Inflammatory macrophage treated with lipopolysaccharide for 4 hours (primary cell): Measurements from ENCODE around the gene NFKBIE.

Experiments used
- DNase-seq: peaks from one replicate; pipeline ENCODE4 v3.0.0-alpha.2; 2020

NFKBIE gene

GRCh38 chr6:44272529-44272928 lies 7.2 kb upstream of the NFKBIE start:
- no peak for DNase-seq

- no peak for DNase-seq
These were observed 6.6 kb upstream of the NFKBIE start for GRCh38 chr6:44271914-44272313.

GRCh38 chr6:44271406-44271723 lies 6.0 kb upstream of the NFKBIE start:
- no peak for DNase-seq

GRCh38 chr6:44270526-44271405 lies 5.4 kb upstream of the NFKBIE start:
- no peak for DNase-seq

GRCh38 chr6:44269921-44270525 lies 4.7 kb upstream of the NFKBIE start, which contains the start of gene TMEM151B:
TSS of gene TMEM151B (plus strand) at chr6:44270450. CDS start at chr6:44270743, 293 bp downstream.
- DNase-seq, result no peak

- peak; percentile 60 for DNase-seq
These were observed 4.0 kb upstream of the NFKBIE start for GRCh38 chr6:44269178-44269920.

GRCh38 chr6:44268095-44268628 lies 2.8 kb upstream of the NFKBIE start:
- no peak for DNase-seq

- no peak for DNase-seq
These were observed 1.9 kb upstream of the NFKBIE start for GRCh38 chr6:44267252-44267651.

- no peak for DNase-seq
These were observed 996 bp upstream of the NFKBIE start for GRCh38 chr6:44266347-44266746.

- no peak for DNase-seq
These were observed 427 bp upstream of the NFKBIE start for GRCh38 chr6:44265722-44266233.

- peak; percentile 87 for DNase-seq
These were observed 971 bp downstream of the NFKBIE start for GRCh38 chr6:44264154-44265006.

GRCh38 chr6:44263354-44264100 lies 1.8 kb downstream of the NFKBIE start:
- DNase-seq, result peak; percentile 74

- no peak for DNase-seq
These were observed 2.6 kb downstream of the NFKBIE start for GRCh38 chr6:44262467-44263353.

GRCh38 chr6:44261581-44261980 lies 3.8 kb downstream of the NFKBIE start:
- DNase-seq, result no peak

GRCh38 chr6:44260451-44261297 lies 4.7 kb downstream of the NFKBIE start:
- DNase-seq, result no peak

GRCh38 chr6:44260011-44260410 lies 5.3 kb downstream of the NFKBIE start:
- no peak for DNase-seq

GRCh38 chr6:44258921-44259320 lies 6.4 kb downstream of the NFKBIE start:
- DNase-seq, result no peak

GRCh38 chr6:44258325-44258863 lies 7.0 kb downstream of the NFKBIE start:
- DNase-seq, result no peak

- peak; percentile 71 for DNase-seq
These were observed 7.5 kb downstream of the NFKBIE start for GRCh38 chr6:44257753-44258324.
